Sciatic nerve (tissue), 2 donors: ENCODE data around the gene TPSAB1. TPM values are rescaled to one million over a fixed set of nuclear protein-coding genes. Genes with fewer than 3 reads are reported as not detected.
A peak's percentile ranks its signal among the peaks of the same experiment; 100 is the strongest.

Experiments used
- ATAC-seq: fragments of 200-7000 bp; cut with Tn5 transposase; one replicate; pipeline ENCODE4 v1.9.1; 2020; ENCODE audit warnings: mild to moderate bottlenecking, moderate library complexity
- DNase-seq: peaks from one replicate; pipeline ENCODE4 v3.0.0-alpha.2; 2020; ENCODE audit warnings: low spot score
- intact Hi-C: fragments of 100-400 bp; cut with DNase I; formaldehyde crosslinking; loops from one replicate; pipeline ENCODE4 v1.14.2; 2022
- total RNA-seq: library from RNA; stranded (reverse); fragmentation: NEBNext Ultra II Directional; extraction: Animal tissue kit (Norgen Biotek cat#: 25700); gene quantifications from one replicate; pipeline ENCODE4 v1.2.1, GENCODE V29; 2021
- donor health status: DM: no; HTN: no; CAD: no.
- donor health status: DM: no; HTN: no; CAD: no.

Gene TPSAB1
- total RNA-seq, 1 donor from 2014 or later: 11.5 TPM

- intact Hi-C loops: no loop called here
- ATAC-seq: no peak
- DNase-seq: no peak
Measured at GRCh38 chr16:1277617-1278282, 37.2 kb downstream of the TPSAB1 start.

GRCh38 chr16:1278477-1278876 is 38.0 kb downstream of the TPSAB1 start:
- no peak for DNase-seq
- ATAC-seq: no peak
- intact Hi-C loops: no loop called here

GRCh38 chr16:1279081-1279944 is 38.8 kb downstream of the TPSAB1 start:
- ATAC-seq: no peak
- no peak for DNase-seq
- intact Hi-C loops: no loop called here

GRCh38 chr16:1279945-1280589 is 39.6 kb downstream of the TPSAB1 start:
- ATAC-seq (no peak), DNase-seq (no peak)
- intact Hi-C loops: no loop called here

- peak; percentile 60 for ATAC-seq
- no peak for DNase-seq
- intact Hi-C loops: no loop called here
Measured at GRCh38 chr16:1280783-1281182, 40.3 kb downstream of the TPSAB1 start.

- ATAC-seq: no peak
- intact Hi-C loops: no loop called here
- DNase-seq: no peak
Measured at GRCh38 chr16:1281517-1281916, 41.0 kb downstream of the TPSAB1 start.

- intact Hi-C loops: no loop called here
- DNase-seq (no peak), ATAC-seq (peak; percentile 56)
Measured at GRCh38 chr16:1282324-1282973, 41.9 kb downstream of the TPSAB1 start.

GRCh38 chr16:1283296-1283695 is 42.8 kb downstream of the TPSAB1 start:
- DNase-seq (no peak), ATAC-seq (no peak)
- intact Hi-C loops: no loop called here

GRCh38 chr16:1283996-1284616 is 43.6 kb downstream of the TPSAB1 start:
- DNase-seq (no peak), ATAC-seq (no peak)
- intact Hi-C loops: no loop called here

- ATAC-seq: no peak
- intact Hi-C loops: no loop called here
- DNase-seq: no peak
Measured at GRCh38 chr16:1285669-1286512, 45.4 kb downstream of the TPSAB1 start.

GRCh38 chr16:1286513-1287094 is 46.1 kb downstream of the TPSAB1 start:
- DNase-seq: no peak
- no peak for ATAC-seq
- intact Hi-C loops: no loop called here

GRCh38 chr16:1287982-1288670 is 47.6 kb downstream of the TPSAB1 start:
- intact Hi-C loops: no loop called here
- DNase-seq (no peak), ATAC-seq (peak; percentile 8)

GRCh38 chr16:1288813-1289476 is 48.4 kb downstream of the TPSAB1 start:
- DNase-seq (no peak), ATAC-seq (no peak)

GRCh38 chr16:1289477-1289866 is 49.0 kb downstream of the TPSAB1 start:
- no peak for DNase-seq
- peak; percentile 31 for ATAC-seq
- intact Hi-C loops: no loop called here

More at GRCh38 chr16:1288813-1289476, 48.4 kb downstream of the TPSAB1 start:
- intact Hi-C loops: no loop called here

- peak; percentile 68 for ATAC-seq
- intact Hi-C loops: no loop called here
- no peak for DNase-seq
Measured at GRCh38 chr16:1290063-1290501, 49.6 kb downstream of the TPSAB1 start.

GRCh38 chr16:1290860-1291575 is 50.5 kb downstream of the TPSAB1 start:
- DNase-seq (no peak), ATAC-seq (no peak)
- intact Hi-C loops: no loop called here
